SK-N-SH (cell line): ENCODE measurements around the gene WDR35. TPM values are rescaled to one million over a fixed set of nuclear protein-coding genes. Genes with fewer than 3 reads are reported as not detected.

Experiments used
- CTCF ChIA-PET: fragments of 300-600, 350-600 bp; formaldehyde crosslinking; extraction: SDS; loops from one replicate; lab custom pipeline; 2021; lab: Yijun Ruan, JAX
- POLR2A ChIA-PET: fragments of 350-600 bp; sonication (Branson Sonifier 250); formaldehyde crosslinking; extraction: SDS; loops from one replicate; lab custom pipeline; 2020; ENCODE audit warnings: antibody characterized with exemption, inconsistent platforms; lab: Yijun Ruan, JAX
- DNase-seq: peaks from one replicate; pipeline ENCODE4 v3.0.0; 2012
- H2AFZ ChIP-seq: fragments of 200-600 bp; sonication (generic); 2 replicates; pipeline ENCODE4 v1.8.1; 2016; ENCODE audit warnings: antibody characterized with exemption, mild to moderate bottlenecking, low read depth
- H3F3A ChIP-seq: fragments of 200-600 bp; sonication (generic); replicated peaks from 2 replicates; pipeline ENCODE3; 2016; ENCODE audit warnings: antibody characterized with exemption, mild to moderate bottlenecking; ENCODE audit not compliant: insufficient read depth
- H3K27ac ChIP-seq, 2 experiments: fragments of 200-500 bp in 1 of 2; fragments of 200-600 bp in 1 of 2; sonication (Bioruptor generic) in 1 of 2; sonication (generic), shearing (Covaris generic) in 1 of 2; 2 replicates each; pipeline versions ENCODE4 v1.5.1 to v1.6.1; 2014 to 2016; ENCODE audit warnings: low read depth in 2 of 2, inconsistent platforms in 1 of 2, low read length in 1 of 2, mild to moderate bottlenecking in 1 of 2, mixed read lengths in 1 of 2
- H3K27me3 ChIP-seq: fragments of 200-600 bp; sonication (generic), shearing (Covaris generic); 2 replicates; pipeline ENCODE4 v1.6.1; 2016; ENCODE audit warnings: mixed run types; ENCODE audit not compliant: insufficient read depth
- H3K36me3 ChIP-seq, 2 experiments: fragments of 200-500 bp in 1 of 2; fragments of 200-600 bp in 1 of 2; sonication (Bioruptor generic) in 1 of 2; sonication (generic) in 1 of 2; replicated peaks in 1 of 2; 2 replicates each; pipeline versions ENCODE3 to v1.5.1; 2014 to 2016; ENCODE audit warnings: low read length in 1 of 2, mild to moderate bottlenecking in 1 of 2; ENCODE audit not compliant: insufficient read depth in 2 of 2, control insufficient read depth in 1 of 2
- H3K4me1 ChIP-seq, 2 experiments: fragments of 200-500 bp in 1 of 2; fragments of 200-600 bp in 1 of 2; sonication (Bioruptor generic) in 1 of 2; sonication (generic), shearing (Covaris generic) in 1 of 2; 2 replicates each; pipeline versions ENCODE4 v1.5.1 to v1.6.1; 2014 to 2016; ENCODE audit warnings: low read depth in 1 of 2, low read length in 1 of 2, mixed run types in 1 of 2; ENCODE audit not compliant: insufficient read depth in 2 of 2, control insufficient read depth in 1 of 2
- H3K4me2 ChIP-seq: fragments of 200-600 bp; sonication (generic), shearing (Covaris generic); 2 replicates; pipeline ENCODE4 v1.6.1; 2017; ENCODE audit warnings: mixed run types
- H3K4me3 ChIP-seq, 2 experiments: fragments of 200-500 bp in 1 of 2; fragments of 200-600 bp in 1 of 2; sonication (Bioruptor generic) in 1 of 2; sonication (generic), shearing (Covaris generic) in 1 of 2; 2 replicates each; pipeline versions ENCODE4 v1.5.1 to v1.8.1; 2014 to 2016; ENCODE audit warnings: low read depth in 2 of 2, inconsistent platforms in 1 of 2, low read length in 1 of 2, mild to moderate bottlenecking in 1 of 2, mixed read lengths in 1 of 2, moderate library complexity in 1 of 2
- H3K79me2 ChIP-seq: fragments of 200-600 bp; sonication (generic); 2 replicates; pipeline ENCODE4 v1.8.1; 2017; ENCODE audit warnings: mild to moderate bottlenecking; ENCODE audit not compliant: insufficient read depth
- H3K9ac ChIP-seq: fragments of 200-600 bp; sonication (generic); 2 replicates; pipeline ENCODE4 v1.6.1; 2017; ENCODE audit warnings: mixed run types
- H3K9me2 ChIP-seq: fragments of 200-600 bp; sonication (generic); 2 replicates; pipeline ENCODE4 v1.6.1; 2017; ENCODE audit warnings: mixed run types
- H3K9me3 ChIP-seq: fragments of 200-600 bp; sonication (generic); 2 replicates; pipeline ENCODE4 v1.6.1; 2017; ENCODE audit warnings: mixed run types, mild to moderate bottlenecking, moderate library complexity
- H4K20me1 ChIP-seq: fragments of 200-600 bp; sonication (generic); 2 replicates; pipeline ENCODE4 v1.6.1; 2017; ENCODE audit warnings: mild to moderate bottlenecking, mixed run types; ENCODE audit not compliant: insufficient read depth
- CHD2 ChIP-seq: fragments of 150-350 bp; IDR thresholded peaks from 2 replicates; pipeline ENCODE4 v1.6.1; 2018; ENCODE audit warnings: low read length; ENCODE audit not compliant: partially characterized antibody
- EZH2phosphoT487 ChIP-seq: fragments of 200-600 bp; sonication (generic); IDR thresholded peaks from 2 replicates; pipeline ENCODE4 v1.6.1; 2017; ENCODE audit warnings: low read depth, mixed run types, mild to moderate bottlenecking, antibody characterized with exemption, moderate library complexity, borderline replicate concordance
- FOXJ3 ChIP-seq: sonication (generic); formaldehyde crosslinking; IDR thresholded peaks from 2 replicates; pipeline ENCODE4 v1.5.1; 2020; ENCODE audit warnings: mild to moderate bottlenecking, missing genetic modification reagents
- GABPA ChIP-seq: IDR thresholded peaks from 2 replicates; pipeline ENCODE4 v1.4.0; 2012; ENCODE audit warnings: low read depth, mild to moderate bottlenecking
- GATA2 ChIP-seq: sonication (generic); formaldehyde crosslinking; IDR thresholded peaks from 2 replicates; pipeline ENCODE4 v1.5.0; 2020; ENCODE audit warnings: mild to moderate bottlenecking, missing genetic modification reagents
- MEF2A ChIP-seq: IDR thresholded peaks from 2 replicates; pipeline ENCODE4 v1.4.0; 2012; ENCODE audit warnings: low read depth, borderline replicate concordance
- NFIC ChIP-seq: IDR thresholded peaks from 2 replicates; pipeline ENCODE4 v1.4.0; 2012; ENCODE audit warnings: borderline replicate concordance
- RCOR1 ChIP-seq: fragments of 150-350 bp; IDR thresholded peaks from 2 replicates; pipeline ENCODE4 v1.6.1; 2017; ENCODE audit warnings: antibody characterized with exemption, low read length
- RFX5 ChIP-seq: IDR thresholded peaks from 2 replicates; pipeline ENCODE4 v1.6.1; 2012; ENCODE audit warnings: mild to moderate bottlenecking, improper control_type of control experiment, low read length
- RXRA ChIP-seq: IDR thresholded peaks from 2 replicates; pipeline ENCODE4 v1.4.0; 2012; ENCODE audit warnings: low read depth, mild to moderate bottlenecking, borderline replicate concordance
- TCF12 ChIP-seq: IDR thresholded peaks from 2 replicates; pipeline ENCODE4 v1.4.0; 2012
- TEAD4 ChIP-seq: IDR thresholded peaks from 2 replicates; pipeline ENCODE4 v1.4.0; 2012; ENCODE audit warnings: mild to moderate bottlenecking, borderline replicate concordance; ENCODE audit not compliant: insufficient read depth
- USF2 ChIP-seq: fragments of 150-350 bp; IDR thresholded peaks from 2 replicates; pipeline ENCODE4 v1.6.1; 2017; ENCODE audit warnings: antibody characterized with exemption, low read length, low read depth, borderline replicate concordance
- WGBS: methylation state at CpG from one replicate; pipeline ENCODE4 v1.1.6; 2017; ENCODE audit warnings: low lambda C conversion rate; 5-methylcytosine and 5-hydroxymethylcytosine counted together
- polyA plus RNA-seq, 3 experiments: library from polyadenylated mRNA; depleted of rRNA; stranded (reverse); fragments of >200 nt; gene quantifications; 2 replicates each; pipeline ENCODE4 v1.2.3, GENCODE V29; 2012
- TF ChIP-seq, protein P1 (sequence below): IDR thresholded peaks from 2 replicates; pipeline ENCODE4 v1.4.0; 2012; ENCODE audit warnings: low read depth, borderline replicate concordance
- TF ChIP-seq, protein P2 (sequence below): IDR thresholded peaks from 2 replicates; pipeline ENCODE4 v1.4.0; 2012; ENCODE audit warnings: low read depth

The WDR35 gene
- polyA plus RNA-seq, 1 of the 3 experiments (the other 2 are of a cell fraction), result 8.6 TPM

DNA sequence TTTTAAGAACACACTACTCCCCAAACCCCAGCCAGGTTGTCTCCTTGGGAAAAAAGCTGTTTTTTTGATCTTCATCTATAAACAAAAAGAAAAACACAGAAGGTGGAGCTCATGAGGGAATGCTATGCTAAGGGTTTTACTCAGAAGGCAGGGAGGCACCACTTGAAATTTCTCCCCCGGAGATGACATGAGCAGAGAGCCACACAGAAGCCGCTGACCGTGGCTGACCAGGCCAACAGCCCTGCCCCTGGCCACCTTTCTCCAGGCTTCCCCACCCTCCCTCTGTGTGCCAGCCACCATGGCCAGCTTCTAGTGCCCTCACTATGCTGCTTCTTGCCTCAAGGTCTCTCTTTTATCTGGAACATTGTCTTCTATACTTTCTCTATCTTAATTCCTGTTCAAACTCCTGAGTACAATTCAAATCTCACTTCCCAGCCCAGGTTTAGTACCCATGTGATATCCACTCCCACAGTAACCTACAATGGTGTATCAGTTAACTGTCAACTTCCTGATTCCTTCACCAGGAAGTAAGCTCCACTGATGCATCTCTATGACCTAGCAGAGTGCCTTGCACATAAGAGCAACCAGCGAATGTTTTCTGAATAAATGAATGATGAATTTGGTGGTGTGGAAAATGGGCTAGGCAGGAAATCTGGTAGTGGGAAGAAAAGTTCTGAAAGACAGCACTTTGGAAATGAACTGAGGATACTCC is 46.2 kb upstream of the WDR35 start:
- H3K9ac ChIP-seq, result no peak overlapping the region
- no peaks in the 10 kb centered on the region for H3K27me3 ChIP-seq
- WGBS, result 91% methylated on average over 4 of the region's 4 CpGs
- no peak overlapping the region for H3K4me3 ChIP-seq
- no peak overlapping the region for H3K27ac ChIP-seq
- peaks cover 30% of the 10 kb centered on the region for H4K20me1 ChIP-seq
- no peaks in the 10 kb centered on the region for H3F3A ChIP-seq
- no peak overlapping the region for H3K4me2 ChIP-seq
- H3K9me3 ChIP-seq, result no peaks in the 10 kb centered on the region
- H2AFZ ChIP-seq, result no peak overlapping the region
- H3K4me1 ChIP-seq, result peaks cover 0 to 3% of the 10 kb centered on the region in 2 experiments; a peak in 1 of 4 replicates
- POLR2A ChIA-PET, result no interaction called here
- peaks cover 81 to 89% of the 10 kb centered on the region in 2 experiments for H3K36me3 ChIP-seq
- TF ChIP-seq TCF12 (no peak), RXRA (no peak), TEAD4 (no peak)
- TF ChIP-seq, protein P1, sequence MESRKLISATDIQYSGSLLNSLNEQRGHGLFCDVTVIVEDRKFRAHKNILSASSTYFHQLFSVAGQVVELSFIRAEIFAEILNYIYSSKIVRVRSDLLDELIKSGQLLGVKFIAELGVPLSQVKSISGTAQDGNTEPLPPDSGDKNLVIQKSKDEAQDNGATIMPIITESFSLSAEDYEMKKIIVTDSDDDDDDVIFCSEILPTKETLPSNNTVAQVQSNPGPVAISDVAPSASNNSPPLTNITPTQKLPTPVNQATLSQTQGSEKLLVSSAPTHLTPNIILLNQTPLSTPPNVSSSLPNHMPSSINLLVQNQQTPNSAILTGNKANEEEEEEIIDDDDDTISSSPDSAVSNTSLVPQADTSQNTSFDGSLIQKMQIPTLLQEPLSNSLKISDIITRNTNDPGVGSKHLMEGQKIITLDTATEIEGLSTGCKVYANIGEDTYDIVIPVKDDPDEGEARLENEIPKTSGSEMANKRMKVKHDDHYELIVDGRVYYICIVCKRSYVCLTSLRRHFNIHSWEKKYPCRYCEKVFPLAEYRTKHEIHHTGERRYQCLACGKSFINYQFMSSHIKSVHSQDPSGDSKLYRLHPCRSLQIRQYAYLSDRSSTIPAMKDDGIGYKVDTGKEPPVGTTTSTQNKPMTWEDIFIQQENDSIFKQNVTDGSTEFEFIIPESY, result no peak
- TF ChIP-seq, all 33 proteins: peak for 0
- CTCF ChIA-PET, result interaction anchor here (0.9 to 6.5 kb wide), 12 partner anchors 8 to 284 kb away, joined by 3 to 63 read pairs (median 6); partner anchors contain the start of gene LAPTM4A
- peaks cover 44% of the 10 kb centered on the region for H3K79me2 ChIP-seq
- DNase-seq, result no peak
- no peaks in the 10 kb centered on the region for H3K9me2 ChIP-seq

DNA sequence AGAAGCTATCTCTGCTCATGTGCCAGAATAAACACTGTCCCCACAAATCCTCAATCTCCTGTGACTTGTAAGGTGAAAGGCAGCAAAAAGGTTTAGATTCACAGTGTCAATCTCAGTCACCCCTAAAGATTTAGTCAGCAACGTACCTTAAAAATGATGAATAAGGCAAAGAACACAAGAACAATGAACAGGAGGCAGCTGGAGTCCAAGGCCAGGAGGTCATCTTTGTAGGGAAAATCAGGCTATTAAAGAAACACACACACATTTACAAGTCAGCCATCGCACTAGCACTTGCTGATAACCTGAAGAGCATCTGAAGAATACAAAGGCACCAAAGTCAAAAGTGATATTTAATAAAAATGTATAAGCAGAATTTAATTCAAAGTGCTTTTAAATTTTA is 44.9 kb upstream of the WDR35 start:
- 91% methylated on average over 2 of the region's 2 CpGs for WGBS

DNA sequence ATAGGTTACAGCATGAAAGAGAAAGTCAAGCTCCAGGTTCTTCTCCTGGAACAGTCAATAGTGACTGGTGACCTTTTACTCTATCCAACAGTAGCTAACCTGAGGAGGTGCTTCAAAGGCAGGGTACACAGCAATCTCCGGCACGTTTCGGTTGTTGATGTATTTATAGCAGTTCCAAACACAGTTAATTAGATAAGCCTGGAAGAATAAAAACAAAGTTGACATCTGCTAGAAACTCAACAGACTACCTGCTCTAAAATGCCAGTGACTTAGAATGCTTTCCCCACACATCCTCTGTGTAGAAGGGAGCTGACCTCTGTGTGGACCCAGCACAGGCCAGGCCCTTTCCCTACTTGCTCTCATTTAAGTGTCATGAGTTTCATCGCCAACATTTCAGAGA is 44.3 kb upstream of the WDR35 start:
- H3K27me3 ChIP-seq, result no peaks in the 10 kb centered on the region
- POLR2A ChIA-PET, result interaction anchor here (1.4 kb wide), 1 partner anchor 17 kb away, joined by 5 read pairs; the partner anchor contains the start of gene LAPTM4A
- H3K4me2 ChIP-seq, result no peak overlapping the region
- H3K4me3 ChIP-seq, result no peak overlapping the region
- H3K36me3 ChIP-seq, result peaks cover 68 to 94% of the 10 kb centered on the region in 2 experiments
- TF ChIP-seq USF2 (no peak), NFIC (no peak), GABPA (no peak), RCOR1 (no peak), CHD2 (no peak), MEF2A (no peak), FOXJ3 (no peak), GATA2 (CRISPR knock-in tag) (no peak), EZH2phosphoT487 (no peak)
- TF ChIP-seq, protein P2, sequence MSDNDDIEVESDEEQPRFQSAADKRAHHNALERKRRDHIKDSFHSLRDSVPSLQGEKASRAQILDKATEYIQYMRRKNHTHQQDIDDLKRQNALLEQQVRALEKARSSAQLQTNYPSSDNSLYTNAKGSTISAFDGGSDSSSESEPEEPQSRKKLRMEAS, result no peak
- H4K20me1 ChIP-seq, result peaks cover 19% of the 10 kb centered on the region; the same call in 1 of the 2 replicates
- H3K9me3 ChIP-seq, result peaks cover 10% of the 10 kb centered on the region
- CTCF ChIA-PET, result interaction anchor here (0.7 to 6.5 kb wide), 8 partner anchors 9 to 60 kb away, joined by 3 to 63 read pairs (median 5); no protein-coding TSS in a partner anchor
- peaks cover 40% of the 10 kb centered on the region for H3K79me2 ChIP-seq
- no peak overlapping the region for H2AFZ ChIP-seq
- no peaks in the 10 kb centered on the region for H3K9me2 ChIP-seq
- no peak overlapping the region for H3K9ac ChIP-seq
- H3K4me1 ChIP-seq, result peaks cover 0 to 3% of the 10 kb centered on the region in 2 experiments; a peak in 1 of 4 replicates
- no peak overlapping the region for H3K27ac ChIP-seq
- no peak for DNase-seq
- WGBS, result 93% methylated on average over 4 of the region's 4 CpGs
- H3F3A ChIP-seq, result peaks cover 1% of the 10 kb centered on the region

More for the DNA sequence above, 44.9 kb upstream of the WDR35 start:
- Histone ChIP-seq H3K36me3 (peaks cover 71 to 94% of the 10 kb centered on the region in 2 experiments), H3K9ac (no peak overlapping the region), H3K4me3 (no peak overlapping the region), H3F3A (no peaks in the 10 kb centered on the region), H3K79me2 (peaks cover 41% of the 10 kb centered on the region), H2AFZ (no peak overlapping the region), H4K20me1 (peaks cover 19% of the 10 kb centered on the region; the same call in 1 of the 2 replicates), H3K27me3 (no peaks in the 10 kb centered on the region), H3K27ac (no peak overlapping the region), H3K9me3 (peaks cover 4% of the 10 kb centered on the region; the same call in 1 of the 2 replicates), H3K4me1 (peaks cover 0 to 3% of the 10 kb centered on the region in 2 experiments; a peak in 1 of 4 replicates), H3K9me2 (no peaks in the 10 kb centered on the region), H3K4me2 (no peak overlapping the region)
- TF ChIP-seq RFX5, result no peak
- POLR2A ChIA-PET, result interaction anchor here (1.4 kb wide), 1 partner anchor 17 kb away, joined by 5 read pairs; the partner anchor contains the start of gene LAPTM4A
- no peak for DNase-seq
- CTCF ChIA-PET, result interaction anchor here (0.7 to 6.5 kb wide), 8 partner anchors 11 to 285 kb away, joined by 3 to 63 read pairs (median 6); partner anchors contain the start of gene LAPTM4A
